Panc1 (cell line): ENCODE results near the gene LMBRD2. TPM values are rescaled to one million over a fixed set of nuclear protein-coding genes. Genes with fewer than 3 reads are reported as not detected.

Source experiments
- ATAC-seq: fragments of 200-7000 bp; cut with Tn5 transposase; 2 replicates; pipeline ENCODE4 v1.9.1; 2020; ENCODE audit warnings: mild to moderate bottlenecking, moderate library complexity
- BruUV-seq: library from RNA; stranded (reverse); fragments of 400-500 nt; replicated peaks from 2 replicates; lab custom pipeline; 2021; lab: Mats Ljungman, UMichigan
- CTCF ChIA-PET: fragments of 300-600 bp; sonication (Branson Sonifier 250); formaldehyde crosslinking; loops from one replicate; lab custom pipeline; 2022; ENCODE audit warnings: antibody characterized with exemption; lab: Charles Lee
- POLR2A ChIA-PET: fragments of 300-600 bp; sonication (Branson Sonifier 250); formaldehyde crosslinking; loops from one replicate; lab custom pipeline; 2022; ENCODE audit warnings: antibody characterized with exemption; lab: Charles Lee
- DNase-seq: peaks from one replicate; pipeline ENCODE4 v3.0.0-alpha.2; 2010; ENCODE audit warnings: low read depth, low spot score
- H3K27ac ChIP-seq: 2 replicates; pipeline ENCODE4 v1.5.1; 2011; ENCODE audit warnings: mild to moderate bottlenecking, low read length, inconsistent platforms
- H3K27me3 ChIP-seq: fragments of 200-500 bp; sonication (Bioruptor generic); 2 replicates; pipeline ENCODE4 v1.6.0; 2014; ENCODE audit warnings: low read length, inconsistent platforms; ENCODE audit not compliant: control insufficient read depth, insufficient read depth
- H3K36me3 ChIP-seq: fragments of 200-500 bp; sonication (Bioruptor generic); 2 replicates; pipeline ENCODE4 v1.5.1; 2014; ENCODE audit warnings: inconsistent platforms, mild to moderate bottlenecking, low read length, moderate library complexity; ENCODE audit not compliant: control insufficient read depth, insufficient read depth
- H3K4me1 ChIP-seq: 2 replicates; pipeline ENCODE4 v1.5.1; 2011; ENCODE audit warnings: inconsistent platforms, mild to moderate bottlenecking, low read length, moderate library complexity; ENCODE audit not compliant: control insufficient read depth, insufficient read depth
- H3K4me3 ChIP-seq, 2 experiments: 2 replicates each; pipeline ENCODE4 v1.5.1; 2011 to 2012; ENCODE audit warnings: low read depth in 2 of 2, low read length in 2 of 2, mild to moderate bottlenecking in 2 of 2, inconsistent platforms in 1 of 2, moderate library complexity in 1 of 2
- H3K9me3 ChIP-seq: fragments of 200-500 bp; sonication (Bioruptor generic); 2 replicates; pipeline ENCODE4 v1.5.1; 2014; ENCODE audit warnings: low read depth, mild to moderate bottlenecking, inconsistent platforms, low read length, moderate library complexity; ENCODE audit not compliant: control insufficient read depth, insufficient read depth
- POLR2AphosphoS5 ChIP-seq: IDR thresholded peaks from 2 replicates; pipeline ENCODE4 v1.6.1; 2012; ENCODE audit warnings: mild to moderate bottlenecking, low read depth, low read length, moderate library complexity
- SIN3A ChIP-seq: IDR thresholded peaks from 2 replicates; pipeline ENCODE4 v1.6.1; 2012; ENCODE audit warnings: low read depth, mild to moderate bottlenecking, low read length, moderate library complexity, borderline replicate concordance; ENCODE audit not compliant: insufficient read depth
- TCF7L2 ChIP-seq: IDR thresholded peaks from 2 replicates; pipeline ENCODE4 v1.6.1; 2011; ENCODE audit warnings: mild to moderate bottlenecking, low read depth, low read length, inconsistent platforms
- in situ Hi-C: cut with HindIII; loops from 2 replicates; pipeline ENCODE4 v1.10.0; 2016; ENCODE audit warnings: low sequenced_read_pairs, low pct_unique_long_range_greater_than_20kb
- intact Hi-C: fragments of 100-400 bp; cut with micrococcal nuclease; formaldehyde crosslinking; loops from one replicate; pipeline ENCODE4 v1.10.0; 2022; ENCODE audit not compliant: unreplicated experiment
- total RNA-seq: library from RNA; stranded (reverse); gene quantifications from one replicate; pipeline ENCODE4 v1.2.1, GENCODE V29; 2021; ENCODE audit not compliant: unreplicated experiment
- TF ChIP-seq, protein P1 (sequence below): fragments of 450-650 bp; IDR thresholded peaks from 2 replicates; pipeline ENCODE4 v1.5.1; 2017; ENCODE audit warnings: mild to moderate bottlenecking
- TF ChIP-seq, protein P2 (sequence below), 2 experiments: IDR thresholded peaks; 2 replicates each; pipeline ENCODE4 v1.6.1; 2011 to 2012; ENCODE audit warnings: low read depth in 2 of 2, control low read depth in 1 of 2, low read length in 1 of 2, mild to moderate bottlenecking in 1 of 2, moderate library complexity in 1 of 2; ENCODE audit not compliant: insufficient read depth in 1 of 2

The LMBRD2 gene
- total RNA-seq, 1 experiment from 2014 or later = 7.1 TPM

DNA sequence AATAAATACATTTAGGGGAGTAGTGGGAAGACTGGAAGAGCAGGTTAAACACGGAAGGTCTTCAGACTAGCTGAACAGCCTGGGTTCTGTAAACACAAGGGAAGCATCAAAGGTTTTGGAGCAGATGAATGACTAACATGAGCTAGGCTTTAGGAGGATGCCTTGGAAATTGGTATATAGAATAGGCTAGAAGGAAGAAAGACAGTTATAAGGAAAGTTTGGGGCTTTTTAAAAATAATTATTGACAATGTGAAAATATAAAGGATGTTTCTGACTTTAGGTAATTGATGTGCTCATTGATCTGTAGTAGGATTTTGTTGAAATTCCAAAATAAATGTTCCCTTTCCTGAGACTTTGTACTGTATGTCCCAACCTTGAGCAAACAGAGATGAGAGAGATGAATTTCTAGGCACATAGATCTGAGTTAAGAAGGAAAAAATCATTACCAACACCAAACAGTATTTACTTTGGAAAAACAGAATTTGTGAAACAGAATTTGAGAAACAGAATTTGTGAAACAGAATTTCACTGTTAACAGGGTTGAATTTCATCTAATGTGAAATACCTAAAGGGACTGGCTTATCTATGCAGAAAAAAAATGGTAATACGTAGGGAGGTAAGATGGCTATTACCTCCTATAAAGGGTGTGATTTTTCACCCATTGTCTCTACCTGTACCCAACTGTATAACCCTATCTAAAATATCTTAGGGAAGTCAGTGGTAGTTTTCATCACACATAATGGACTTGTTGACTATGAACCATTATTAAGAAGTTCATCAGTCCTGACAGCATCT lies 29.1 kb upstream of the LMBRD2 start:
- Histone ChIP-seq H3K4me3 (no peak overlapping the region), H3K27ac (no peak overlapping the region), H3K36me3 (peaks cover 12% of the 10 kb centered on the region; the same call in 1 of the 2 replicates), H3K9me3 (no peaks in the 10 kb centered on the region), H3K4me1 (no peaks in the 10 kb centered on the region), H3K27me3 (no peaks in the 10 kb centered on the region)
- in situ Hi-C loops = no loop called here
- POLR2A ChIA-PET = no interaction called here
- CTCF ChIA-PET = no interaction called here
- intact Hi-C loops = no loop called here
- TF ChIP-seq POLR2AphosphoS5 (no peak), TCF7L2 (no peak)
- TF ChIP-seq, protein P1, sequence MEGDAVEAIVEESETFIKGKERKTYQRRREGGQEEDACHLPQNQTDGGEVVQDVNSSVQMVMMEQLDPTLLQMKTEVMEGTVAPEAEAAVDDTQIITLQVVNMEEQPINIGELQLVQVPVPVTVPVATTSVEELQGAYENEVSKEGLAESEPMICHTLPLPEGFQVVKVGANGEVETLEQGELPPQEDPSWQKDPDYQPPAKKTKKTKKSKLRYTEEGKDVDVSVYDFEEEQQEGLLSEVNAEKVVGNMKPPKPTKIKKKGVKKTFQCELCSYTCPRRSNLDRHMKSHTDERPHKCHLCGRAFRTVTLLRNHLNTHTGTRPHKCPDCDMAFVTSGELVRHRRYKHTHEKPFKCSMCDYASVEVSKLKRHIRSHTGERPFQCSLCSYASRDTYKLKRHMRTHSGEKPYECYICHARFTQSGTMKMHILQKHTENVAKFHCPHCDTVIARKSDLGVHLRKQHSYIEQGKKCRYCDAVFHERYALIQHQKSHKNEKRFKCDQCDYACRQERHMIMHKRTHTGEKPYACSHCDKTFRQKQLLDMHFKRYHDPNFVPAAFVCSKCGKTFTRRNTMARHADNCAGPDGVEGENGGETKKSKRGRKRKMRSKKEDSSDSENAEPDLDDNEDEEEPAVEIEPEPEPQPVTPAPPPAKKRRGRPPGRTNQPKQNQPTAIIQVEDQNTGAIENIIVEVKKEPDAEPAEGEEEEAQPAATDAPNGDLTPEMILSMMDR = no peak
- DNase-seq (no peak), ATAC-seq (no peak)
- no TSS peak for BruUV-seq

DNA sequence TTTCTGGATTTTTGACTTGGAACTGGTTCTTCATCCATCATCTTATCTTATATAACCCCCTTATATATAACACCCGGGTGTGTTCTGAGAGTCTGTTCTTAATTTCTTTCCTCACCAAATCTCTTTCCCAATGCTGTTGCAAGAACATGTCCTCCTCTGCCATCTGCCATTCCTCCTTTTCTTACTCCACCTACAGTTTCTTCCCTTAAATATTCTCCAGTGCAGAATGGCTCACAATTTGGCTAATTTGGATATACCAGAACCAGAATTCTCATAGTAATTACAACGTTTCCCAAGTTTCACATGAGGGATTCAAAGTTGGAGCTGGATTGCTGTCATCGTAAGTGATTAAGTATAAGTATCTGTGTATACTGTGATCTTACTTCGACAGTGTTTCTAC lies 28.3 kb upstream of the LMBRD2 start:
- Histone ChIP-seq H3K4me1 (no peaks in the 10 kb centered on the region), H3K4me3 (no peak overlapping the region), H3K9me3 (no peaks in the 10 kb centered on the region), H3K36me3 (peaks cover 13% of the 10 kb centered on the region; the same call in 1 of the 2 replicates), H3K27ac (no peak overlapping the region), H3K27me3 (no peaks in the 10 kb centered on the region)
- CTCF ChIA-PET = no interaction called here
- POLR2A ChIA-PET = no interaction called here
- TF ChIP-seq, protein P1 = no peak
- TF ChIP-seq TCF7L2 = no peak
- TF ChIP-seq SIN3A = no peak
- TF ChIP-seq, protein P2, sequence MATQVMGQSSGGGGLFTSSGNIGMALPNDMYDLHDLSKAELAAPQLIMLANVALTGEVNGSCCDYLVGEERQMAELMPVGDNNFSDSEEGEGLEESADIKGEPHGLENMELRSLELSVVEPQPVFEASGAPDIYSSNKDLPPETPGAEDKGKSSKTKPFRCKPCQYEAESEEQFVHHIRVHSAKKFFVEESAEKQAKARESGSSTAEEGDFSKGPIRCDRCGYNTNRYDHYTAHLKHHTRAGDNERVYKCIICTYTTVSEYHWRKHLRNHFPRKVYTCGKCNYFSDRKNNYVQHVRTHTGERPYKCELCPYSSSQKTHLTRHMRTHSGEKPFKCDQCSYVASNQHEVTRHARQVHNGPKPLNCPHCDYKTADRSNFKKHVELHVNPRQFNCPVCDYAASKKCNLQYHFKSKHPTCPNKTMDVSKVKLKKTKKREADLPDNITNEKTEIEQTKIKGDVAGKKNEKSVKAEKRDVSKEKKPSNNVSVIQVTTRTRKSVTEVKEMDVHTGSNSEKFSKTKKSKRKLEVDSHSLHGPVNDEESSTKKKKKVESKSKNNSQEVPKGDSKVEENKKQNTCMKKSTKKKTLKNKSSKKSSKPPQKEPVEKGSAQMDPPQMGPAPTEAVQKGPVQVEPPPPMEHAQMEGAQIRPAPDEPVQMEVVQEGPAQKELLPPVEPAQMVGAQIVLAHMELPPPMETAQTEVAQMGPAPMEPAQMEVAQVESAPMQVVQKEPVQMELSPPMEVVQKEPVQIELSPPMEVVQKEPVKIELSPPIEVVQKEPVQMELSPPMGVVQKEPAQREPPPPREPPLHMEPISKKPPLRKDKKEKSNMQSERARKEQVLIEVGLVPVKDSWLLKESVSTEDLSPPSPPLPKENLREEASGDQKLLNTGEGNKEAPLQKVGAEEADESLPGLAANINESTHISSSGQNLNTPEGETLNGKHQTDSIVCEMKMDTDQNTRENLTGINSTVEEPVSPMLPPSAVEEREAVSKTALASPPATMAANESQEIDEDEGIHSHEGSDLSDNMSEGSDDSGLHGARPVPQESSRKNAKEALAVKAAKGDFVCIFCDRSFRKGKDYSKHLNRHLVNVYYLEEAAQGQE (IDR thresholded peaks at IDR 0.05; ENCODE audit: insufficient read depth in 1 of 2, low read depth in 2 of 2, low read length in 1 of 2) = no peak
- no peak for TF ChIP-seq POLR2AphosphoS5
- intact Hi-C loops (loop anchor here (10.0 kb wide), 1 partner anchor 125 kb away; the partner anchor contains the start of gene RANBP3L), in situ Hi-C loops (no loop called here)
- ATAC-seq (no peak), DNase-seq (no peak)
- BruUV-seq = no TSS peak
